Activated gamma-delta T cell treated with Interleukin-2 at 50 U/mL for 16 hours (primary cell): Measurements from ENCODE around the gene PHKA2.
"Not testable (repeated sequence)": the region's sequence is repeated elsewhere in the genome, so short reads cannot be mapped to it uniquely, and the experiment has no call there.

Experiments used
- DNase-seq: peaks from one replicate; pipeline ENCODE4 v3.0.0-alpha.2; 2020

Gene PHKA2

DNA sequence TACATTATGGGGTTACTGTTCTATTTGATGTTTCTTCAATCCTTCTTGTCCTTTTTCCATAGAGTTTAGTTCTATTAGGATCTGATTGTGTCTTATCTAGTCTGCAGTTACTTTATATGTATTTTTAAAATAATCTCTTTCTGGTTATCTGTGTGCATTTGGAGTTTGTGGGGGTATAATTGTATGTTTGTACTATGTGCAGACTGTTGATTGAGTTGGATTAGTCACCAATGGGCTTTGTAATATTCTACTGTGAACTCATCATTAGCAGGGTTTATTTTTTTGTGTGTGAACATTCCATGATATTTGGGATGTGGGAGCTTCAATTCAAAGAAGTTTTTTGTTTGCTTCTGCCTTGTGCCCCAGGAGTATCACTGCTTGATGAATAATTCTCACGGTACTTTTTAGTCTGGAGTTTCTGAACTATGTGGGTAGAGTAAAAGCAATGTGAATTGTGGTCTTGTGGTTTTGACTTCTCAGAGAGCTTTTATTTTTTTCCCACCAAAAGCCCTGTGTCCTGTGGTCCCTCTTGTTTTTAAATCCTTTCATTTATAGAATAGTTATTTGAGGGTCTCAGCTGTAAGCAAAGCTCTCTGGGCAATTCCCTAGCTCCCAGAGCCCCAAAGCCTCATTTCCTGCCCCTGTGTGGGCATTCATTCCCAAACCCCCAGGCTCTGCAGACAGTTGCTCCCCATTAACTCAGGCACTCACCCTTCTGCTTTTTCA, 127.8 kb downstream of the PHKA2 start:
- no peak for DNase-seq

DNA sequence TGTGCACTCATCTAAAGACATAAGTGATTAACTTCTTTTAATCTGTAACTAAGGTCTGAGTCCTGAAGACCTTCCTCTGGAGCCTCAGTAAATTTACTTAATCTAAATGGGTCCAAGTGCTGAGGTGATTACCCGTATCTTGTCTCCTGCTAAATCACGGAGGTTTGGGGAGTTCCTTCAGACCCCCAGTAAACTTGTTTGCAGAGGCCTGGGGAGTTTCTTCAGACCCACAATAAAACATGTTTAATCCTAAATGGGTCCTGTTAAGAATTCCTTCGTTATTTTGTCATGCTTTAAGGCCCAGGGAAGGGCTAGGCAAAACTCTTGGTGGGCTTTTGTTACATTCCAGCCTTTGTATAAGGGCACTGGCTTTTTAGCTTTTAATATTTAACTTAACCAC, 136.0 kb downstream of the PHKA2 start:
- not testable (repeated sequence) for DNase-seq
